HepG2 (cell line): ENCODE measurements around the gene PARVB. TPM values are rescaled to one million over a fixed set of nuclear protein-coding genes. Genes with fewer than 3 reads are reported as not detected.

Experiments used
- ATAC-seq: fragments of 200-7000 bp; cut with Tn5 transposase; 3 replicates; pipeline ENCODE4 v1.9.1; 2020; ENCODE audit warnings: mild to moderate bottlenecking, moderate library complexity
- BruUV-seq: library from RNA; stranded (reverse); fragments of 400-500 nt; replicated peaks from 2 replicates; lab custom pipeline; 2021; lab: Mats Ljungman, UMichigan
- CTCF ChIA-PET: fragments of 300-600 bp; formaldehyde crosslinking; extraction: SDS; loops from one replicate; lab custom pipeline; 2021; ENCODE audit warnings: low total read pairs, inconsistent platforms, low intra/inter-chr PET ratio; lab: Yijun Ruan, JAX
- POLR2A ChIA-PET: fragments of 350-600 bp; sonication (Branson Sonifier 250); formaldehyde crosslinking; loops from one replicate; lab custom pipeline; 2020; ENCODE audit warnings: antibody characterized with exemption, inconsistent platforms; lab: Yijun Ruan, JAX
- DNase-seq: peaks from one replicate; pipeline ENCODE4 v3.0.0-alpha.2; 2015; ENCODE audit warnings: low spot score
- FAIRE-seq: peaks from 3 replicates; lab custom pipeline; 2011; peaks lifted over from hg19 to GRCh38; lab: Jason Lieb, UNC
- H2AFZ ChIP-seq: one replicate; pipeline ENCODE4 v1.6.1; 2011; ENCODE audit warnings: low read length, inconsistent platforms
- H3K27ac ChIP-seq: fragments of 300-600 bp; 3 replicates; pipeline ENCODE4 v1.8.0; 2011; ENCODE audit warnings: mixed run types, mild to moderate bottlenecking, mixed read lengths, low read length, inconsistent platforms; ENCODE audit not compliant: insufficient read depth; ENCODE audit errors: extremely low read length
- H3K27me3 ChIP-seq, 2 experiments: fragments of 200-600 bp in 1 of 2; 2 replicates in 1 of 2; 3 replicates in 1 of 2; pipeline versions ENCODE4 v1.6.0 to v1.8.0; 2011; ENCODE audit warnings: low read length in 2 of 2, mild to moderate bottlenecking in 2 of 2, moderate library complexity in 2 of 2, inconsistent platforms in 1 of 2; ENCODE audit not compliant: insufficient read depth in 2 of 2, control insufficient read depth in 1 of 2
- H3K36me3 ChIP-seq, 2 experiments: fragments of 200-600 bp in 1 of 2; replicated peaks in 1 of 2; 2 replicates in 1 of 2; 3 replicates in 1 of 2; pipeline versions ENCODE4 v1.5.1 to v1.8.0; 2011; ENCODE audit warnings: low read length in 2 of 2, inconsistent platforms in 1 of 2; ENCODE audit not compliant: insufficient read depth in 2 of 2, control insufficient read depth in 1 of 2
- H3K4me1 ChIP-seq: 2 replicates; pipeline ENCODE4 v1.5.1; 2012; ENCODE audit warnings: low read length, inconsistent platforms; ENCODE audit not compliant: insufficient read depth
- H3K4me2 ChIP-seq: 2 replicates; pipeline ENCODE4 v1.6.0; 2011; ENCODE audit warnings: low read depth, low read length, inconsistent platforms
- H3K4me3 ChIP-seq, 3 experiments: fragments of 200-600 bp in 1 of 3; sonication (generic), shearing (Covaris generic) in 1 of 3; replicated peaks in 1 of 3; 2 replicates each; pipeline ENCODE4 v1.5.1; 2011 to 2016; ENCODE audit warnings: low read length in 3 of 3, inconsistent platforms in 2 of 3, low read depth in 2 of 3, mild to moderate bottlenecking in 2 of 3, control low read depth in 1 of 3, mixed read lengths in 1 of 3; ENCODE audit not compliant: insufficient read depth in 1 of 3
- H3K79me2 ChIP-seq: one replicate; pipeline ENCODE4 v1.6.1; 2011; ENCODE audit warnings: low read length, inconsistent platforms; ENCODE audit not compliant: insufficient read depth
- H3K9ac ChIP-seq: 2 replicates; pipeline ENCODE4 v1.6.0; 2011; ENCODE audit warnings: mild to moderate bottlenecking, low read depth, low read length, inconsistent platforms; ENCODE audit not compliant: insufficient read depth
- H3K9me3 ChIP-seq: 2 replicates; pipeline ENCODE4 v1.5.1; 2012; ENCODE audit warnings: mild to moderate bottlenecking, low read length
- H4K20me1 ChIP-seq: 2 replicates; pipeline ENCODE4 v1.6.0; 2011; ENCODE audit warnings: inconsistent platforms, mild to moderate bottlenecking, low read length, moderate library complexity; ENCODE audit not compliant: insufficient read depth
- NFE2L2 ChIP-seq: fragments of 150-350 bp; IDR thresholded peaks from 2 replicates; pipeline ENCODE4 v1.6.1; 2014; ENCODE audit warnings: low read length
- SP5 ChIP-seq: IDR thresholded peaks from 2 replicates; pipeline ENCODE4 v1.6.1; 2016; ENCODE audit warnings: low read depth, borderline replicate concordance
- WGBS: methylation state at CpG from one replicate; pipeline ENCODE4 v1.1.6; 2017; ENCODE audit warnings: low lambda C conversion rate; 5-methylcytosine and 5-hydroxymethylcytosine counted together
- in situ Hi-C: cut with HindIII; loops from 2 replicates; pipeline ENCODE4 v1.10.0; 2017; ENCODE audit warnings: low pct_unique_long_range_greater_than_20kb; ENCODE audit not compliant: extremely low pct_ligation_motif_present
- intact Hi-C: fragments of 100-400 bp; cut with micrococcal nuclease; formaldehyde crosslinking; loops from one replicate; pipeline ENCODE4 v1.10.0; 2022; ENCODE audit not compliant: unreplicated experiment
- polyA plus RNA-seq, 8 experiments: library from polyadenylated mRNA; depleted of rRNA in 3 of 8; stranded (reverse) in 7 of 8; unstranded in 1 of 8; fragments of >200 nt; fragmentation: Illumina TruSeq in 4 of 8; extraction: Trizol in 4 of 8; gene quantifications; 2 replicates each; pipeline versions ENCODE4 v1.2.1 to v1.2.3, GENCODE V29; 2011 to 2016; ENCODE audit warnings: low read depth in 4 of 8, missing spikeins in 1 of 8, mixed read lengths in 1 of 8; ENCODE audit not compliant: insufficient read depth in 1 of 8
- total RNA-seq, 5 experiments: library from RNA; depleted of rRNA; stranded (reverse); fragments of >200 nt; fragmentation: Illumina TruSeq; extraction: Trizol; gene quantifications; 2 replicates each; pipeline ENCODE4 v1.2.3, GENCODE V29; 2016; ENCODE audit warnings: low read depth in 1 of 5
- TF ChIP-seq, protein P1 (sequence below): sonication (generic); formaldehyde crosslinking; IDR thresholded peaks from 2 replicates; pipeline ENCODE4 v1.5.0; 2020; ENCODE audit warnings: missing genetic modification reagents
- TF ChIP-seq, protein P2 (sequence below): sonication (generic); formaldehyde crosslinking; IDR thresholded peaks from 2 replicates; pipeline ENCODE4 v1.4.0; 2020; ENCODE audit warnings: mild to moderate bottlenecking, missing genetic modification reagents
- TF ChIP-seq, protein P3 (sequence below): fragments of 450-650 bp; IDR thresholded peaks from 2 replicates; pipeline ENCODE4 v1.6.1; 2016

The PARVB gene
- total and polyA plus RNA-seq, 2 of the 13 experiments (the other 11 are each of a cell fraction or from before 2014, with no cell fraction given), result 0.11 to 0.15 TPM

DNA sequence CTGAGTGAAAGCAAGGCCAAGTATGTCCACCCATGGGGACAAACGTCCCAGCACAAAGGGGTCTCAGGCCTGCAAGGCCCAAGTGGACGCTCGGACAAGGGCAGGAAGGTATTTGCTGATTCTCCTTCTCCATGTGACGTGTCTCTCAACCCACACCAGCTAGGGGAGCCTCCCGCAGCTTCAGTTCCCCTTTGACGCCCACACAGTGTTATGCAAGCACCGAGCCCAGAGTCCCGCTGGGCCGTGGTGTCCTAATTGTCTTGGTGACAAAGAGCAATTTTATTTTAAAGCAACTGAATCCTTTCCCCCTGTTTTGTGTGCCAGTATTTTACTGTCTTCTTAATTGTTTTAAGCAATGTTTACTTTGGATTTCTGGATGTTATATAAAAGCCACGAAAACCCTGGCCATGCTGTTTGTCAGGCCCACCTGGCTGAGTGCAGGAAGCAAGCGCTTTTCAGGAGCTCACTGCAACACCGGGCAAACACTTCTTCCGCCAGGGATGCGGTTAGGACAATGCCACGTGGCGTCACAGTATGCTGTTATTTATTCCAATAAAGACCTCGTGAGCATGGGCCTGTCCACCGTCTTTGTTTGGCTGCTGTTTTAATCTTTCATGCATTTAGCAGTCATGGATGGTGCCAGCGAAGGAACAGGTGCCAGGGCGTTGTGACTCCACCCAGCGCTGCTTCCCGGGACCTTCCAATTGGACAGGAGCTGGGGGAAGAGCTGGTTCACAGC is 148.4 kb downstream of the PARVB start:
- Histone ChIP-seq H3K27me3 (peaks cover 0 to 9% of the 10 kb centered on the region in 2 experiments; a peak in 2 of 5 replicates), H3K27ac (no peak overlapping the region), H3K9me3 (no peaks in the 10 kb centered on the region), H3K4me1 (no peaks in the 10 kb centered on the region), H2AFZ (no peak overlapping the region), H3K4me2 (no peak overlapping the region), H3K36me3 (no peaks in the 10 kb centered on the region), H4K20me1 (no peaks in the 10 kb centered on the region), H3K4me3 (no peak overlapping the region), H3K79me2 (no peaks in the 10 kb centered on the region), H3K9ac (no peak overlapping the region)
- no TSS peak for BruUV-seq
- WGBS, result 28% methylated on average over 20 of the region's 22 CpGs
- FAIRE-seq, result no peak
- TF ChIP-seq NFE2L2 (no peak), SP5 (no peak)
- TF ChIP-seq, protein P1, sequence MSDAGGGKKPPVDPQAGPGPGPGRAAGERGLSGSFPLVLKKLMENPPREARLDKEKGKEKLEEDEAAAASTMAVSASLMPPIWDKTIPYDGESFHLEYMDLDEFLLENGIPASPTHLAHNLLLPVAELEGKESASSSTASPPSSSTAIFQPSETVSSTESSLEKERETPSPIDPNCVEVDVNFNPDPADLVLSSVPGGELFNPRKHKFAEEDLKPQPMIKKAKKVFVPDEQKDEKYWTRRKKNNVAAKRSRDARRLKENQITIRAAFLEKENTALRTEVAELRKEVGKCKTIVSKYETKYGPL (CRISPR knock-in tag), result peak; percentile 43; the same call in 1 of the 2 replicates
- TF ChIP-seq, protein P2, sequence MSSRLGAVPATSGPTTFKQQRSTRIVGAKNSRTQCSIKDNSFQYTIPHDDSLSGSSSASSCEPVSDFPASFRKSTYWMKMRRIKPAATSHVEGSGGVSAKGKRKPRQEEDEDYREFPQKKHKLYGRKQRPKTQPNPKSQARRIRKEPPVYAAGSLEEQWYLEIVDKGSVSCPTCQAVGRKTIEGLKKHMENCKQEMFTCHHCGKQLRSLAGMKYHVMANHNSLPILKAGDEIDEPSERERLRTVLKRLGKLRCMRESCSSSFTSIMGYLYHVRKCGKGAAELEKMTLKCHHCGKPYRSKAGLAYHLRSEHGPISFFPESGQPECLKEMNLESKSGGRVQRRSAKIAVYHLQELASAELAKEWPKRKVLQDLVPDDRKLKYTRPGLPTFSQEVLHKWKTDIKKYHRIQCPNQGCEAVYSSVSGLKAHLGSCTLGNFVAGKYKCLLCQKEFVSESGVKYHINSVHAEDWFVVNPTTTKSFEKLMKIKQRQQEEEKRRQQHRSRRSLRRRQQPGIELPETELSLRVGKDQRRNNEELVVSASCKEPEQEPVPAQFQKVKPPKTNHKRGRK (CRISPR knock-in tag), result no peak
- TF ChIP-seq, protein P3, sequence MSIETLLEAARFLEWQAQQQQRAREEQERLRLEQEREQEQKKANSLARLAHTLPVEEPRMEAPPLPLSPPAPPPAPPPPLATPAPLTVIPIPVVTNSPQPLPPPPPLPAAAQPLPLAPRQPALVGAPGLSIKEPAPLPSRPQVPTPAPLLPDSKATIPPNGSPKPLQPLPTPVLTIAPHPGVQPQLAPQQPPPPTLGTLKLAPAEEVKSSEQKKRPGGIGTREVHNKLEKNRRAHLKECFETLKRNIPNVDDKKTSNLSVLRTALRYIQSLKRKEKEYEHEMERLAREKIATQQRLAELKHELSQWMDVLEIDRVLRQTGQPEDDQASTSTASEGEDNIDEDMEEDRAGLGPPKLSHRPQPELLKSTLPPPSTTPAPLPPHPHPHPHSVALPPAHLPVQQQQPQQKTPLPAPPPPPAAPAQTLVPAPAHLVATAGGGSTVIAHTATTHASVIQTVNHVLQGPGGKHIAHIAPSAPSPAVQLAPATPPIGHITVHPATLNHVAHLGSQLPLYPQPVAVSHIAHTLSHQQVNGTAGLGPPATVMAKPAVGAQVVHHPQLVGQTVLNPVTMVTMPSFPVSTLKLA, result peak; percentile 54; the same call in 1 of the 2 replicates
- ChIA-PET CTCF (no interaction called here), POLR2A (no interaction called here)
- in situ Hi-C loops, result no loop called here
- intact Hi-C loops, result no loop called here
- ATAC-seq, result no peak
- no peak for DNase-seq
